Measurements from ENCODE around the gene OR10H1. TPM values are rescaled to one million over a fixed set of nuclear protein-coding genes. Genes with fewer than 3 reads are reported as not detected.

Gene OR10H1
- total and polyA plus RNA-seq, 9 of the 15 experiments (the other 6 are each of a cell fraction or from before 2014, with no cell fraction given) = not detected

- no peaks in the 10 kb centered on the region; the same call in 1 of the 2 replicates for H4K20me1 ChIP-seq (replicated peaks; ENCODE audit: control insufficient read depth, insufficient read depth, low read length)
- no peak overlapping the region for H3K9ac ChIP-seq (ENCODE audit: insufficient read depth in 1 of 2, low read depth in 2 of 2, low read length in 2 of 2)
- FAIRE-seq (no peak), DNase-seq (ENCODE audit: extremely low read depth in 1 of 4, low spot score in 3 of 4) (no peak), ATAC-seq (no peak)
- no peak overlapping the region for H2AFZ ChIP-seq (ENCODE audit: low read depth, low read length)
- no peak overlapping the region for H3K4me2 ChIP-seq (ENCODE audit: insufficient read depth, low read length)
- intact Hi-C loops (cut with micrococcal nuclease) = no loop called here
- H3K4me1 ChIP-seq (replicated peaks in 1 of 2; ENCODE audit: control insufficient read depth in 2 of 2, insufficient read depth in 2 of 2, low read length in 2 of 2) = no peaks in the 10 kb centered on the region; a peak in 1 of 5 replicates
- no peak overlapping the region for H3K4me3 ChIP-seq
- no TSS peak for BruUV-seq (replicated peaks)
- 11% methylated on average over 5 of the region's 5 CpGs for WGBS (ENCODE audit: insufficient coverage, low coverage, missing lambda C conversion rate)
- no peaks in the 10 kb centered on the region for H3K36me3 ChIP-seq (ENCODE audit: control insufficient read depth, insufficient read depth, low read length)
- no peaks in the 10 kb centered on the region for H3K9me1 ChIP-seq (ENCODE audit: control insufficient read depth, insufficient read depth, low read length)
- POLR2A ChIA-PET = interaction anchor here (1.1 kb wide), 1 partner anchor 10 kb away, joined by 4 read pairs; no protein-coding TSS in a partner anchor
- no peaks in the 10 kb centered on the region for H3K9me3 ChIP-seq (replicated peaks; ENCODE audit: control insufficient read depth, insufficient read depth, low read depth, low read length)
- in situ Hi-C loops (cut with MboI) = no loop called here
- H3K27ac ChIP-seq (ENCODE audit: extremely low read depth, low read depth, low read length) = no peak overlapping the region
- no peaks in the 10 kb centered on the region for H3K79me2 ChIP-seq (ENCODE audit: control insufficient read depth, insufficient read depth, low read length)
- TF ChIP-seq ETV5 (CRISPR knock-in tag; IDR thresholded peaks at IDR 0.05; ENCODE audit: low read depth) (no peak), ZKSCAN1 (IDR thresholded peaks at IDR 0.05; ENCODE audit: low read depth, low read length) (peak; percentile 97), STAG1 (CRISPR knock-in tag; IDR thresholded peaks at IDR 0.05; ENCODE audit: borderline replicate concordance) (no peak), HDAC1 (IDR thresholded peaks at IDR 0.05) (no peak), CBX8 (IDR thresholded peaks at IDR 0.05; ENCODE audit: borderline replicate concordance, extremely low read depth, low read depth, low read length, poor library complexity, severe bottlenecking) (no peak), TCF7 (IDR thresholded peaks at IDR 0.05; ENCODE audit: borderline replicate concordance) (no peak), ZNF133 (CRISPR knock-in tag; IDR thresholded peaks at IDR 0.05) (no peak)
- TF ChIP-seq, protein P1, sequence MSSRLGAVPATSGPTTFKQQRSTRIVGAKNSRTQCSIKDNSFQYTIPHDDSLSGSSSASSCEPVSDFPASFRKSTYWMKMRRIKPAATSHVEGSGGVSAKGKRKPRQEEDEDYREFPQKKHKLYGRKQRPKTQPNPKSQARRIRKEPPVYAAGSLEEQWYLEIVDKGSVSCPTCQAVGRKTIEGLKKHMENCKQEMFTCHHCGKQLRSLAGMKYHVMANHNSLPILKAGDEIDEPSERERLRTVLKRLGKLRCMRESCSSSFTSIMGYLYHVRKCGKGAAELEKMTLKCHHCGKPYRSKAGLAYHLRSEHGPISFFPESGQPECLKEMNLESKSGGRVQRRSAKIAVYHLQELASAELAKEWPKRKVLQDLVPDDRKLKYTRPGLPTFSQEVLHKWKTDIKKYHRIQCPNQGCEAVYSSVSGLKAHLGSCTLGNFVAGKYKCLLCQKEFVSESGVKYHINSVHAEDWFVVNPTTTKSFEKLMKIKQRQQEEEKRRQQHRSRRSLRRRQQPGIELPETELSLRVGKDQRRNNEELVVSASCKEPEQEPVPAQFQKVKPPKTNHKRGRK (tag; IDR thresholded peaks at IDR 0.05) = no peak
- TF ChIP-seq, protein P2, sequence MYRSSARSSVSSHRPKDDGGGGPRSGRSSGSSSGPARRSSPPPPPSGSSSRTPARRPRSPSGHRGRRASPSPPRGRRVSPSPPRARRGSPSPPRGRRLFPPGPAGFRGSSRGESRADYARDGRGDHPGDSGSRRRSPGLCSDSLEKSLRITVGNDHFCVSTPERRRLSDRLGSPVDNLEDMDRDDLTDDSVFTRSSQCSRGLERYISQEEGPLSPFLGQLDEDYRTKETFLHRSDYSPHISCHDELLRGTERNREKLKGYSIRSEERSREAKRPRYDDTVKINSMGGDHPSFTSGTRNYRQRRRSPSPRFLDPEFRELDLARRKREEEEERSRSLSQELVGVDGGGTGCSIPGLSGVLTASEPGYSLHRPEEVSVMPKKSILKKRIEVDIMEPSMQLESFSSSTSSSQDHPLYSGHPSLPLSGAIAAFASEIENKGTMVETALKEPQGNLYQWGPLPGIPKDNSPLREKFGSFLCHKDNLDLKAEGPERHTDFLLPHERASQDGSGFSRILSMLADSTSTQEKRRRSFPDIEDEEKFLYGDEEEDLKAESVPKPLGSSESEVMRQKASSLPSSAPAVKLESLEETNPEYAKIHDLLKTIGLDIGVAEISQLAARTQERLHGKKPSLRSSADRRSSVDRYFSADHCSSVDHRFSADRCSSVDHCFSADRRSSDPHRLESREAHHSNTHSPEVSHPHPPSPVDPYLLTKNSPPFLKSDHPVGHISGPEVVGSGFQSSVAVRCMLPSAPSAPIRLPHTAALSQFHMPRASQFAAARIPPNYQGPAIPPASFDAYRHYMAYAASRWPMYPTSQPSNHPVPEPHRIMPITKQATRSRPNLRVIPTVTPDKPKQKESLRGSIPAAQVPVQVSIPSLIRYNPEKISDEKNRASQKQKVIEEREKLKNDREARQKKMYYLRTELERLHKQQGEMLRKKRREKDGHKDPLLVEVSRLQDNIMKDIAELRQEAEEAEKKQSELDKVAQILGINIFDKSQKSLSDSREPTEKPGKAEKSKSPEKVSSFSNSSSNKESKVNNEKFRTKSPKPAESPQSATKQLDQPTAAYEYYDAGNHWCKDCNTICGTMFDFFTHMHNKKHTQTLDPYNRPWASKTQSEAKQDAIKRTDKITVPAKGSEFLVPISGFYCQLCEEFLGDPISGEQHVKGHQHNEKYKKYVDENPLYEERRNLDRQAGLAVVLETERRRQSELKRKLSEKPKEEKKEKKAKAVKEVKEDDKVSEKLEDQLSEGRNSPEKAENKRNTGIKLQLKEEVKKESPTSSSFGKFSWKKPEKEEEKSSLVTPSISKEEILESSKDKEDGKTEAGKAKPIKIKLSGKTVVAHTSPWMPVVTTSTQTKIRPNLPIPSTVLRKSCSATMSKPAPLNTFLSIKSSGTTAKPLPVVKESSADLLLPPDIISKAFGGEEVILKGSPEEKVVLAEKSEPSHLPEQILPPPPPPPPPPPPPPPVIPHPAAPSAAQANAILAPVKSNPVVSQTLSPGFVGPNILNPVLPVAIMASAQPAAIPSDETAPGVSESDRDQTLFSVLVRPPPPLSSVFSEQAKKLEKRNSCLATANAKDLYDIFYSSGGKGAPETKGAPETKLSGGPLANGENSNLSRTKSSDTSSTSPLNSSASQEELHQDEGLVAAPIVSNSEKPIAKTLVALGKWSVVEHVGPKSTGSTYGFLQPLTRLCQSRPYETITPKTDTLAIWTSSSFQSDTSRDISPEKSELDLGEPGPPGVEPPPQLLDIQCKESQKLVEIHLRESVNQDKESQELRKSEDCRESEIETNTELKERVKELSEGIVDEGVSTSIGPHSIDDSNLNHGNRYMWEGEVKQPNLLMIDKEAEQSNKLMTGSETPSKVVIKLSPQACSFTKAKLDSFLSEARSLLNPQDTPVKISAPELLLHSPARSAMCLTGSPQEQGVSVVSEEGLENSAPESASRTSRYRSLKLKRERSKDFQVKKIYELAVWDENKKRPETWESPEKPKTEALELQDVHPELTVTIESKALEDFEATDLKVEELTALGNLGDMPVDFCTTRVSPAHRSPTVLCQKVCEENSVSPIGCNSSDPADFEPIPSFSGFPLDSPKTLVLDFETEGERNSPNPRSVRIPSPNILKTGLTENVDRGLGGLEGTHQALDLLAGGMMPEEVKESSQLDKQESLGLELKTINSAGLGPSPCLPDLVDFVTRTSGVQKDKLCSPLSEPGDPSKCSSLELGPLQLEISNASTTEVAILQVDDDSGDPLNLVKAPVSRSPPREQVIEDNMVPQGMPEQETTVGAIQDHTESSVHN (IDR thresholded peaks at IDR 0.05; ENCODE audit: borderline replicate concordance in 1 of 2, low read depth in 1 of 2) = no peak
- CTCF ChIA-PET (ENCODE audit: low intra/inter-chr PET ratio) = no interaction called here
- peaks cover 0 to under 1% of the 10 kb centered on the region in 2 experiments; a peak in 1 of 5 replicates for H3K27me3 ChIP-seq (ENCODE audit: control insufficient read depth in 2 of 2, insufficient read depth in 2 of 2, low read length in 2 of 2)
Observed at GRCh38 chr19:15781661-15782060, 33.8 kb downstream of the OR10H1 start.
